ENCODE results near the gene LMNB1. TPM values are rescaled to one million over a fixed set of nuclear protein-coding genes. Genes with fewer than 3 reads are reported as not detected.

The LMNB1 gene
- total RNA-seq, 1 donor from 2014 or later = 11.8 TPM

GRCh38 chr5:126847826-126848251, 70.9 kb downstream of the LMNB1 start:
- ATAC-seq = peak; percentile 22
- TF ChIP-seq, protein P1, sequence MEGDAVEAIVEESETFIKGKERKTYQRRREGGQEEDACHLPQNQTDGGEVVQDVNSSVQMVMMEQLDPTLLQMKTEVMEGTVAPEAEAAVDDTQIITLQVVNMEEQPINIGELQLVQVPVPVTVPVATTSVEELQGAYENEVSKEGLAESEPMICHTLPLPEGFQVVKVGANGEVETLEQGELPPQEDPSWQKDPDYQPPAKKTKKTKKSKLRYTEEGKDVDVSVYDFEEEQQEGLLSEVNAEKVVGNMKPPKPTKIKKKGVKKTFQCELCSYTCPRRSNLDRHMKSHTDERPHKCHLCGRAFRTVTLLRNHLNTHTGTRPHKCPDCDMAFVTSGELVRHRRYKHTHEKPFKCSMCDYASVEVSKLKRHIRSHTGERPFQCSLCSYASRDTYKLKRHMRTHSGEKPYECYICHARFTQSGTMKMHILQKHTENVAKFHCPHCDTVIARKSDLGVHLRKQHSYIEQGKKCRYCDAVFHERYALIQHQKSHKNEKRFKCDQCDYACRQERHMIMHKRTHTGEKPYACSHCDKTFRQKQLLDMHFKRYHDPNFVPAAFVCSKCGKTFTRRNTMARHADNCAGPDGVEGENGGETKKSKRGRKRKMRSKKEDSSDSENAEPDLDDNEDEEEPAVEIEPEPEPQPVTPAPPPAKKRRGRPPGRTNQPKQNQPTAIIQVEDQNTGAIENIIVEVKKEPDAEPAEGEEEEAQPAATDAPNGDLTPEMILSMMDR (IDR thresholded peaks at IDR 0.05) = no peak
- H3K27ac ChIP-seq = no peak overlapping the region
- intact Hi-C loops (cut with DNase I) = no loop called here
- H3K4me3 ChIP-seq = no peak overlapping the region
- no peaks in the 10 kb centered on the region for H3K27me3 ChIP-seq
- no peak for DNase-seq
- H3K36me3 ChIP-seq = no peaks in the 10 kb centered on the region
- H3K9me3 ChIP-seq = no peaks in the 10 kb centered on the region
- peaks cover 14% of the 10 kb centered on the region for H3K4me1 ChIP-seq

- DNase-seq = no peak
- no peaks in the 10 kb centered on the region for H3K36me3 ChIP-seq
- intact Hi-C loops (cut with DNase I) = no loop called here
- no peak for ATAC-seq
- no peaks in the 10 kb centered on the region for H3K27me3 ChIP-seq
- no peak overlapping the region for H3K4me3 ChIP-seq
- no peak overlapping the region for H3K27ac ChIP-seq
- H3K9me3 ChIP-seq = no peaks in the 10 kb centered on the region
- TF ChIP-seq, protein P1 (IDR thresholded peaks at IDR 0.05) = no peak
- H3K4me1 ChIP-seq = peaks cover 14% of the 10 kb centered on the region
Observed at GRCh38 chr5:126848253-126848652, 71.3 kb downstream of the LMNB1 start.

DNA sequence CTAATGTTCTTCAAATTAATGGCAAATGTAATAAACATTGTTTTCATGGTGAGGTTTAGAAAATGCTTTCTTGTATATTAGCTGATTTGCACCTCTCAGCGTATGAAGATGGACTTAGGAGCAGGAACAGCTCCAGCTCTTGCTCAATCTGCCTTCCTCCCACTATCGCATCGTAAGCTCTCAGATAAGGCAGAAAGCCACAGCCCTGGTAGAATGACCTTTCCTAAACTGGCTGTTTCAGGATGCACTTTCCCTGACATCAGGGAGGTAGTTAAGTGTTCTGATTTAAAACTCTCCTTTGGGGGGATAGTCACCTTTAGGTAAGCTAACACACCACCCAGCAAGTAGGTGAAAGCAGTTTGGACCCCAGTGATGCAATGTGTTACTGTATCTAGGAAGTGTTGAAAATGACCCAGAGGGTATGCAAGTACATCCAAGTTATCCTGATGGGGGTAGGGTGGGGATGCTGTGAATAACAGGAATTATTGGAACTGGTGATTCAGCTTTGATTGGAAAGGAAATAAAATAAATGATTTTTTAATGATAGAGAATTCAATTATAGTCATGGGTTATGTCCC, 72.3 kb downstream of the LMNB1 start:
- Histone ChIP-seq H3K36me3 (no peaks in the 10 kb centered on the region), H3K9me3 (no peaks in the 10 kb centered on the region), H3K27ac (no peak overlapping the region), H3K27me3 (no peaks in the 10 kb centered on the region), H3K4me3 (no peak overlapping the region), H3K4me1 (peaks cover 14% of the 10 kb centered on the region)
- intact Hi-C loops (cut with DNase I) = no loop called here
- TF ChIP-seq, protein P1 (IDR thresholded peaks at IDR 0.05) = no peak
- no peak for ATAC-seq
- no peak for DNase-seq

- ATAC-seq = peak; percentile 31
- intact Hi-C loops (cut with DNase I) = no loop called here
- no peak for DNase-seq
- H3K27me3 ChIP-seq = no peaks in the 10 kb centered on the region
- TF ChIP-seq, protein P1 (IDR thresholded peaks at IDR 0.05) = no peak
- H3K27ac ChIP-seq = no peak overlapping the region
- no peak overlapping the region for H3K4me3 ChIP-seq
- no peaks in the 10 kb centered on the region for H3K9me3 ChIP-seq
- H3K36me3 ChIP-seq = no peaks in the 10 kb centered on the region
- H3K4me1 ChIP-seq = peaks cover 7% of the 10 kb centered on the region
Observed at GRCh38 chr5:126851501-126852011, 74.6 kb downstream of the LMNB1 start.

- Histone ChIP-seq H3K9me3 (no peaks in the 10 kb centered on the region), H3K27ac (no peak overlapping the region), H3K27me3 (no peaks in the 10 kb centered on the region), H3K4me3 (no peak overlapping the region), H3K36me3 (no peaks in the 10 kb centered on the region), H3K4me1 (peaks cover 7% of the 10 kb centered on the region)
- ATAC-seq (peak; percentile 36), DNase-seq (no peak)
- intact Hi-C loops (cut with DNase I) = no loop called here
- TF ChIP-seq, protein P1 (IDR thresholded peaks at IDR 0.05) = no peak
Observed at GRCh38 chr5:126852091-126852571, 75.2 kb downstream of the LMNB1 start.
